ENCODE data around the gene MON2. TPM values are rescaled to one million over a fixed set of nuclear protein-coding genes. Genes with fewer than 3 reads are reported as not detected.

The MON2 gene
- total RNA-seq, 4 donors from 2014 or later, result 78.6 to 102 (median 97.7) TPM

DNA sequence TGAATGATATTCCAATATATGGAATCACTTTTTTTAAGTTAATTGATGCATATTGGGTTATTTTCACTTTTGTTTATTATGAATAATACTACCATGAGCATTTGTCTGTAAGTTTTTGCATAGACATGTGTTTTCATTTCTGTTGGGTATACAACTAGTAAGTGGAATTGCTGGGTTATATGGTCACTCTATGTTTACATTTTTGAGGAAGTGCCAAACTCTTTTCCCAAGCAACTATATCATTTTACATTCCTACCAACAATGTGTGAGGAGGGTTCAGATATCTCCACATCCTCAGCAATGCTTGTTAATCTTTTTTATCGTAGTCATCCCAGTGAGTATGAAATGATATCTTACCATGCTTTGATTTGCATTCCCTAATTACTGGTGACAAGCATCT is 64.0 kb downstream of the MON2 start:
- DNase-seq, result no peak
- TF ChIP-seq POLR2A (IDR thresholded peaks at IDR 0.05), result no peak
- TF ChIP-seq, protein P1, sequence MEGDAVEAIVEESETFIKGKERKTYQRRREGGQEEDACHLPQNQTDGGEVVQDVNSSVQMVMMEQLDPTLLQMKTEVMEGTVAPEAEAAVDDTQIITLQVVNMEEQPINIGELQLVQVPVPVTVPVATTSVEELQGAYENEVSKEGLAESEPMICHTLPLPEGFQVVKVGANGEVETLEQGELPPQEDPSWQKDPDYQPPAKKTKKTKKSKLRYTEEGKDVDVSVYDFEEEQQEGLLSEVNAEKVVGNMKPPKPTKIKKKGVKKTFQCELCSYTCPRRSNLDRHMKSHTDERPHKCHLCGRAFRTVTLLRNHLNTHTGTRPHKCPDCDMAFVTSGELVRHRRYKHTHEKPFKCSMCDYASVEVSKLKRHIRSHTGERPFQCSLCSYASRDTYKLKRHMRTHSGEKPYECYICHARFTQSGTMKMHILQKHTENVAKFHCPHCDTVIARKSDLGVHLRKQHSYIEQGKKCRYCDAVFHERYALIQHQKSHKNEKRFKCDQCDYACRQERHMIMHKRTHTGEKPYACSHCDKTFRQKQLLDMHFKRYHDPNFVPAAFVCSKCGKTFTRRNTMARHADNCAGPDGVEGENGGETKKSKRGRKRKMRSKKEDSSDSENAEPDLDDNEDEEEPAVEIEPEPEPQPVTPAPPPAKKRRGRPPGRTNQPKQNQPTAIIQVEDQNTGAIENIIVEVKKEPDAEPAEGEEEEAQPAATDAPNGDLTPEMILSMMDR (IDR thresholded peaks at IDR 0.05), result no peak
- Histone ChIP-seq H3K27me3 (no peaks in the 10 kb centered on the region), H3K36me3 (peaks cover 0 to 42% (median 0%) of the 10 kb centered on the region in 3 donors), H3K27ac (no peak overlapping the region), H3K4me1 (no peaks in the 10 kb centered on the region), H3K9me3 (no peaks in the 10 kb centered on the region), H3K4me3 (no peak overlapping the region)

DNA sequence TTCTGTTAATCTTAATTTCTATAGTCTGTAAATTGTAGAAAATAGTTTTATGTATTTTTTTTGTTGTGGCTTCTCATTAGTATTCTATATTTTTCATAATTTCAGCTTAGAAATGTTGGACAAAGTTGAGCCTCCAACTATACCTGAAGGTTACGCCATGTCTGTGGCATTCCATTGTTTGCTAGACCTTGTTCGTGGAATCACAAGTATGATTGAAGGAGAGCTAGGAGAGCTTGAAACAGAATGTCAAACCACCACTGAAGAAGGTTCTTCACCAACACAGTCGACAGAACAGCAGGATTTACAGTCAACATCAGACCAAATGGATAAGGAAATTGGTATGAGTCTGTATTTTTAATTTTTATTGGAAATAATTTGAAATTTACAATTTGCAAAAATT is 65.7 kb downstream of the MON2 start:
- TF ChIP-seq, protein P1 (IDR thresholded peaks at IDR 0.05), result no peak
- no peak for TF ChIP-seq POLR2A (IDR thresholded peaks at IDR 0.05)
- Histone ChIP-seq H3K36me3 (peaks cover 0 to 49% (median 0%) of the 10 kb centered on the region in 3 donors), H3K27ac (no peak overlapping the region), H3K4me1 (no peaks in the 10 kb centered on the region), H3K27me3 (no peaks in the 10 kb centered on the region), H3K4me3 (no peak overlapping the region), H3K9me3 (no peaks in the 10 kb centered on the region)
- no peak for DNase-seq

DNA sequence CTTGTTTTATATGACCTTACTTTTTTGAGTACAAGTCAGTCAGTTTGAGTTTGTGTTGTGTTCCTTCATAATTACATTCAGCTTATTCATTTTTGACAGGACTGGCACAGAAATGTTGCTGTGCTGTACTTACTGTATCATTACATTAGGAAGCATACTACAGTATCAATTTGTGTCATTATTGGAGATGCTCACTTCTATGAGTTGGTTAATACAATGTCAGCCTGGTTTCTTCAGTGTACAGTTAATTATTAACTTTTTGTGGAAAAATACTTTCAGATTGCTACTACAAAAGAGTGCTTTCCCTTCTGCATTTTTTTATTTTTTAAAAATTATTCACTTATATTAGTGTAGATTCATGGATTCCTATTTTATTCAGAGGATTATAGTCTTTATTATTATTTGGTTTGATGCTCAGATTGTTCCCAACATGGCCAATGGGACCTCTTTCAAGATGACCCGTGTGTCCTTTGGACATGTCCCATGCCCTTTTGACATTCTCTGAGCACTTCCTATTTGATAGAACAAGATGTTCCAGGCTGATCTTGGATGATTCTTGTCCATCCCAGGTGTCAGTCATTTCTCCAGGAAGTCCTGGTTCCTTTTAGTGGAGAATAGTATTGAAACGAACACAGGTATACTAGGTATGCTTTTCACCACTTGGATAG is 66.6 kb downstream of the MON2 start:
- no peak for DNase-seq
- peaks cover 0 to 53% (median 0%) of the 10 kb centered on the region in 3 donors for H3K36me3 ChIP-seq
- no peaks in the 10 kb centered on the region for H3K4me1 ChIP-seq
- no peaks in the 10 kb centered on the region for H3K27me3 ChIP-seq
- TF ChIP-seq, protein P1 (IDR thresholded peaks at IDR 0.05), result no peak
- no peak for TF ChIP-seq POLR2A (IDR thresholded peaks at IDR 0.05)
- H3K27ac ChIP-seq, result no peak overlapping the region
- H3K9me3 ChIP-seq, result no peaks in the 10 kb centered on the region
- H3K4me3 ChIP-seq, result no peak overlapping the region

DNA sequence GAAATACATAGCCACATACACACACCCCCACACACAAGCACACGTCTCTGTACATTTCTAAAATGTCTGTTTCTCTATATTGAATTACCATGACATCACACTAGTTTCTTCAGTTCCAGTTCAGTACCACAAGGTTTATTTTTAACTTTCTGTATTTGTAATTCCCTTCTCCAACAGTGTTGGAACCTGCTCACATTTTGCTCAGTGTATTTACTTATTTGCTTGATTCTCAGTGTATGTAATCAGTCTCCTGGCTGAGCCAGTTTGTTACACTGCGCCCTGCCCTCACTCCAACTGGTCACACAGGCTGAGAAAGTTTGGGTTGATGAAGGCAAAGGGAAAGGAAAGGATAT is 67.1 kb downstream of the MON2 start:
- no peak for TF ChIP-seq POLR2A (IDR thresholded peaks at IDR 0.05)
- TF ChIP-seq, protein P1 (IDR thresholded peaks at IDR 0.05), result no peak
- no peaks in the 10 kb centered on the region for H3K4me1 ChIP-seq
- peaks cover 0 to 56% (median 0%) of the 10 kb centered on the region in 3 donors for H3K36me3 ChIP-seq
- no peaks in the 10 kb centered on the region for H3K27me3 ChIP-seq
- no peak overlapping the region for H3K27ac ChIP-seq
- H3K9me3 ChIP-seq, result no peaks in the 10 kb centered on the region
- no peak overlapping the region for H3K4me3 ChIP-seq
- DNase-seq, result no peak

DNA sequence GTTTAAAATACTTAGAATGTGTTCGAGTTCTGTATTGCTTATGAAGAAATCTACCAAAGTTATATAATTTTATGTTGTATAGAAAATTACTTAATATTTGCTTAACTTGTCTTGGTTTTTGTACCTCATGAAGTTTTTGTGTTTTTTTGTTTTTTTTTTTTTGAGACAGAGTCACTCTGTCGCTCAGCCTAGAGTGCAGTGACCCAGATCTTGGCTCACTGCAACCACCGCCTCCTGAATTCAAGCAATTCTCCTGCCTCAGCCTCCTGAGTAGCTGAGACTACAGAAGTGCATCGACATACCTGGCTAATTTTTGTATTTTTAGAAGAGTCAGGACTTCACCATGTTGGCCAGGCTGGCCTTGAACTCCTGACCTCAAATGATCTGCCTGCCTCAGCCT is 69.9 kb downstream of the MON2 start:
- Histone ChIP-seq H3K4me3 (no peak overlapping the region), H3K9me3 (no peaks in the 10 kb centered on the region), H3K27me3 (no peaks in the 10 kb centered on the region), H3K36me3 (peaks cover 0 to 65% (median 0%) of the 10 kb centered on the region in 3 donors), H3K27ac (no peak overlapping the region), H3K4me1 (no peaks in the 10 kb centered on the region)
- no peak for DNase-seq
- TF ChIP-seq POLR2A (IDR thresholded peaks at IDR 0.05), result no peak
- TF ChIP-seq, protein P1 (IDR thresholded peaks at IDR 0.05), result no peak

Data from Peyer's patch (tissue), 4 donors.